OCI-LY1 (cell line): ENCODE data around the gene CHMP1B.
"Not testable (repeated sequence)": the region's sequence is repeated elsewhere in the genome, so short reads cannot be mapped to it uniquely, and the experiment has no call there.

Experiments used
- H2AFZ ChIP-seq: fragments of 200-600 bp; sonication (generic), shearing (Covaris generic); 2 replicates; pipeline ENCODE4 v1.6.0; 2014; ENCODE audit warnings: antibody characterized with exemption, mild to moderate bottlenecking, low read length
- H3F3A ChIP-seq: fragments of 200-600 bp; sonication (generic), shearing (Covaris generic); 2 replicates; pipeline ENCODE4 v1.6.0; 2014; ENCODE audit warnings: mild to moderate bottlenecking, antibody characterized with exemption, low read length, moderate library complexity; ENCODE audit not compliant: insufficient read depth
- H3K27ac ChIP-seq: fragments of 200-600 bp; sonication (generic); 2 replicates; pipeline ENCODE4 v1.5.1; 2014; ENCODE audit warnings: low read length, mixed run types, mild to moderate bottlenecking, low read depth; ENCODE audit not compliant: poor library complexity, severe bottlenecking
- H3K27me3 ChIP-seq: fragments of 200-600 bp; sonication (generic); 2 replicates; pipeline ENCODE4 v1.6.0; 2014; ENCODE audit warnings: antibody characterized with exemption, mild to moderate bottlenecking, low read length, moderate library complexity; ENCODE audit not compliant: insufficient read depth
- H3K36me3 ChIP-seq: fragments of 200-600 bp; sonication (generic); 2 replicates; pipeline ENCODE4 v1.6.1; 2014; ENCODE audit warnings: mild to moderate bottlenecking, antibody characterized with exemption, low read length, moderate library complexity, mixed read lengths; ENCODE audit not compliant: insufficient read depth
- H3K4me1 ChIP-seq: fragments of 200-600 bp; sonication (generic); 2 replicates; pipeline ENCODE4 v1.5.1; 2014; ENCODE audit warnings: mild to moderate bottlenecking, low read length, moderate library complexity; ENCODE audit not compliant: insufficient read depth, severe bottlenecking
- H3K4me2 ChIP-seq: fragments of 200-600 bp; sonication (generic), shearing (Covaris generic); 2 replicates; pipeline ENCODE4 v1.6.1; 2014; ENCODE audit warnings: low read length
- H3K4me3 ChIP-seq: fragments of 200-600 bp; sonication (generic); 2 replicates; pipeline ENCODE4 v1.5.1; 2014; ENCODE audit warnings: low read length, low read depth, mild to moderate bottlenecking, mixed read lengths; ENCODE audit not compliant: poor library complexity, severe bottlenecking
- H3K79me2 ChIP-seq: fragments of 200-600 bp; shearing (Covaris generic); 2 replicates; pipeline ENCODE4 v1.6.1; 2016; ENCODE audit warnings: mixed run types, low read length, mixed read lengths; ENCODE audit not compliant: insufficient read depth
- H3K9ac ChIP-seq: fragments of 200-600 bp; sonication (generic), shearing (Covaris generic); 2 replicates; pipeline ENCODE4 v1.6.1; 2014; ENCODE audit warnings: mild to moderate bottlenecking, low read length, mixed read lengths
- H3K9me2 ChIP-seq: fragments of 200-600 bp; sonication (generic), shearing (Covaris generic); 2 replicates; pipeline ENCODE4 v1.6.1; 2014; ENCODE audit warnings: low read depth, mild to moderate bottlenecking, low read length, mixed read lengths
- H3K9me3 ChIP-seq: fragments of 200-600 bp; shearing (Covaris generic); 2 replicates; pipeline ENCODE4 v1.6.1; 2014; ENCODE audit warnings: low read length, mixed read lengths
- H4K20me1 ChIP-seq: fragments of 200-600 bp; sonication (generic), shearing (Covaris generic); 2 replicates; pipeline ENCODE4 v1.6.0; 2016; ENCODE audit warnings: mild to moderate bottlenecking, low read length; ENCODE audit not compliant: insufficient read depth
- EZH2 ChIP-seq: fragments of 200-600 bp; sonication (generic), shearing (Covaris generic); IDR thresholded peaks from 2 replicates; pipeline ENCODE4 v1.8.0; 2017; ENCODE audit warnings: borderline replicate concordance, mixed run types, mild to moderate bottlenecking, antibody characterized with exemption, low read length, moderate library complexity, mixed read lengths
- TF ChIP-seq, protein P1 (sequence below): fragments of 200-600 bp; sonication (generic), shearing (Covaris generic); IDR thresholded peaks from 2 replicates; pipeline ENCODE4 v1.5.1; 2017; ENCODE audit warnings: mild to moderate bottlenecking, antibody characterized with exemption, low read length, moderate library complexity, mixed read lengths

CHMP1B gene

DNA sequence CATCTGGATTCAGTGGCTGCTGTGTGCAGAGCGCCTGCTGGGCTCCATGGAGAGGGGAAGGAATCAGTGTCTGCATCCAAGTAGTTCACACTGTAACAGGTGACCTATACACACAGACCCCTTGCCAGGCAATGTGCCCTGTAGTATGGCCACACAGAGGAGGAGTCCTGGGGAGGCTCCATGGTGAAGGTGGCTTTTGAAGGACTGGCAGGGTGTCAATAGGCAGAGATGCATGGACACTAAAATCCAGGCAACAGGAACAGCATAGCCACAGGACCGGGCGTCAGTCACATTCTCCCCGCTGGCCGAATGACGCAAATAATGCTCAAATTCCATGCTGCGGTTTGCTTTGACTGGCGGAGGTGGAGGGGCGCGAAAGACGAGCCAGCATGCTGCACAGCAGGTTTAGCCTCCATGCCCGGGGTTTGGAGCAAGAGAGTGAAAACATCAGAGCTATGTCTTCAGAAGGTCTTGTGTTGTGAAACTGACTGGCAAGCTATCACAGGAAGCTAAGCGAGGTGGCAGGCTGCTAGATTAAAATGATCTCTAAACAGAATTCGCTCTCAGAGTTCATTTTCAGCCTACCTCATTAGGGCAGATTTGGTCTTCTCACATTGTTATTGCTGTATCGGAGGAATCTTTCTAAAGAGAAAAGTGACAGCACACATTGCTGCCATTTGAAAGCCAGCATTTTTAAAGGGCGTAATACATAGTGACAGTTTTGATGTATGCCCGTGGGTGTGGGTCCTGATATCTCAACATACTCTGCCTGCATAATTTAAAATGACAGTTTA lies 1.2 kb upstream of the CHMP1B start:
- peaks cover 12% of the 10 kb centered on the region for H3K79me2 ChIP-seq
- TF ChIP-seq, protein P1, sequence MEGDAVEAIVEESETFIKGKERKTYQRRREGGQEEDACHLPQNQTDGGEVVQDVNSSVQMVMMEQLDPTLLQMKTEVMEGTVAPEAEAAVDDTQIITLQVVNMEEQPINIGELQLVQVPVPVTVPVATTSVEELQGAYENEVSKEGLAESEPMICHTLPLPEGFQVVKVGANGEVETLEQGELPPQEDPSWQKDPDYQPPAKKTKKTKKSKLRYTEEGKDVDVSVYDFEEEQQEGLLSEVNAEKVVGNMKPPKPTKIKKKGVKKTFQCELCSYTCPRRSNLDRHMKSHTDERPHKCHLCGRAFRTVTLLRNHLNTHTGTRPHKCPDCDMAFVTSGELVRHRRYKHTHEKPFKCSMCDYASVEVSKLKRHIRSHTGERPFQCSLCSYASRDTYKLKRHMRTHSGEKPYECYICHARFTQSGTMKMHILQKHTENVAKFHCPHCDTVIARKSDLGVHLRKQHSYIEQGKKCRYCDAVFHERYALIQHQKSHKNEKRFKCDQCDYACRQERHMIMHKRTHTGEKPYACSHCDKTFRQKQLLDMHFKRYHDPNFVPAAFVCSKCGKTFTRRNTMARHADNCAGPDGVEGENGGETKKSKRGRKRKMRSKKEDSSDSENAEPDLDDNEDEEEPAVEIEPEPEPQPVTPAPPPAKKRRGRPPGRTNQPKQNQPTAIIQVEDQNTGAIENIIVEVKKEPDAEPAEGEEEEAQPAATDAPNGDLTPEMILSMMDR, result no peak
- no peak for TF ChIP-seq EZH2
- no peaks in the 10 kb centered on the region for H4K20me1 ChIP-seq
- H3K4me2 ChIP-seq, result peak overlapping the region; percentile 76
- no peak overlapping the region for H3K27ac ChIP-seq
- peak overlapping the region; percentile 78 for H3K4me3 ChIP-seq
- no peaks in the 10 kb centered on the region for H3K27me3 ChIP-seq
- H3K9me3 ChIP-seq, result no peaks in the 10 kb centered on the region
- H3K9ac ChIP-seq, result peak overlapping the region; percentile 82
- no peaks in the 10 kb centered on the region for H3F3A ChIP-seq
- H3K36me3 ChIP-seq, result no peaks in the 10 kb centered on the region
- peak overlapping the region; percentile 82 for H2AFZ ChIP-seq
- H3K4me1 ChIP-seq, result peaks cover 30% of the 10 kb centered on the region
- no peaks in the 10 kb centered on the region for H3K9me2 ChIP-seq

DNA sequence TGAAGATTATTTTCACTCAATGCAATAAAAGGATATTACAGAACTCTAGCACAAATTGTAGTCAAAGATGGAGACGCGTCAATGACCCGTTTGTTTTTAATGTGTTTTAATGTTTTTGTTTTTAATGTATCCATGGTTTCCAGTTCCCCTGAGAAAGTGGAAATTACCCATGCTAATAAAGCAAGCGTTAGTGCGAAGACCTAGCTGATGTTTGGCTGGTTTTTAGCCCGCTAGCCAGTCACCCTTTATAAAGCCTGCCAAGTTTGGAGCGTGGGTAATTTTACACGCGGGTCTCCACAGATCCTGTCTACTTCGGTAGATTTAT lies 430 bp upstream of the CHMP1B start:
- Histone ChIP-seq H3K4me2 (peak overlapping the region; percentile 76), H3K27ac (no peak overlapping the region), H3F3A (no peaks in the 10 kb centered on the region), H3K79me2 (peaks cover 12% of the 10 kb centered on the region), H3K9ac (peak overlapping the region; percentile 82), H3K9me3 (no peaks in the 10 kb centered on the region), H3K9me2 (no peaks in the 10 kb centered on the region), H4K20me1 (no peaks in the 10 kb centered on the region), H3K4me1 (peaks cover 30% of the 10 kb centered on the region), H2AFZ (peak overlapping the region; percentile 82), H3K27me3 (no peaks in the 10 kb centered on the region), H3K36me3 (no peaks in the 10 kb centered on the region), H3K4me3 (peak overlapping the region; percentile 78)
- TF ChIP-seq, protein P1, result no peak
- TF ChIP-seq EZH2, result no peak

DNA sequence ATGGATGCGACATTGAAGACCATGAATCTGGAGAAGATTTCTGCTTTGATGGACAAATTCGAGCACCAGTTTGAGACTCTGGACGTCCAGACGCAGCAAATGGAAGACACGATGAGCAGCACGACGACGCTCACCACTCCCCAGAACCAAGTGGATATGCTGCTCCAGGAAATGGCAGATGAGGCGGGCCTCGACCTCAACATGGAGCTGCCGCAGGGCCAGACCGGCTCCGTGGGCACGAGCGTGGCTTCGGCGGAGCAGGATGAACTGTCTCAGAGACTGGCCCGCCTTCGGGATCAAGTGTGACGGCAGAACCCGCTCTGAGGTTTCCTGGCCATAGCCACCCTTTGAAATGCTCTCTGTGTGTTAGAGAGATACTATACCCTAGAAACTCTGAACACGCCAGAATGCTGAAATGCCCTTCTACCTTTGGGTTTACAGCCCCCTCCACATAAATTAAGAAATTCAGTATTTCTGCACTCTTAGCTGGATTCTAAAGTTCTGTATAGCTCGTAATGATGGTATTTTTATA lies 659 bp downstream of the CHMP1B start:
- H3K27me3 ChIP-seq, result no peaks in the 10 kb centered on the region
- no peak overlapping the region for H3K27ac ChIP-seq
- H3K4me2 ChIP-seq, result peak overlapping the region; percentile 76
- no peaks in the 10 kb centered on the region for H3F3A ChIP-seq
- H3K9me2 ChIP-seq, result no peaks in the 10 kb centered on the region
- peaks cover 12% of the 10 kb centered on the region for H3K79me2 ChIP-seq
- no peaks in the 10 kb centered on the region for H3K9me3 ChIP-seq
- H3K4me1 ChIP-seq, result peaks cover 30% of the 10 kb centered on the region
- no peaks in the 10 kb centered on the region for H3K36me3 ChIP-seq
- peak overlapping the region; percentile 82 for H3K9ac ChIP-seq
- no peaks in the 10 kb centered on the region for H4K20me1 ChIP-seq
- no peak overlapping the region for H2AFZ ChIP-seq
- peak overlapping the region; percentile 78 for H3K4me3 ChIP-seq
- no peak for TF ChIP-seq EZH2
- TF ChIP-seq, protein P1, result no peak

DNA sequence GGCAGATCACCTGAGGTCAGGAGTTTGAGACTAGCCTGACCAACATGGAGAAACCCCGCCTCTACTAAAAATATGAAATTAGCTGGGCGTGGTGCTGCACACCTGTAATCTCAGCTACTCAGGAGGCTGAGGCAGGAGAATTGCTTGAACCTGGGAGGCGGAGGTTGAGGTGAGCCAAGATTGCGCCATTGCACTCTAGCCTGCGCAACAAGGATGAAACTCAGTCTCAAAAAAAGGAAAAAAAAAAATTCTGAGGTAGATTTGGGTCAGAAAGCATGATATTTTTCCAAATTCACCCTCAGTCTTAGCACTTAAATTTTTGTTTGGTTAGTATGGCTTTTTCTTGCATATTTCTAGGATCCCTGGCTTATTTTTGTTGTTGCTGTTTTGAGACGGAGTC lies 3.3 kb downstream of the CHMP1B start:
- H3K9me2 ChIP-seq, H3K27ac ChIP-seq, H3K9me3 ChIP-seq, H3K36me3 ChIP-seq, H3F3A ChIP-seq, H4K20me1 ChIP-seq, H2AFZ ChIP-seq, H3K9ac ChIP-seq, H3K27me3 ChIP-seq, H3K4me2 ChIP-seq, H3K4me3 ChIP-seq: not testable (repeated sequence)
- H3K4me1 ChIP-seq, result peaks cover 30% of the 10 kb centered on the region
- H3K79me2 ChIP-seq, result peaks cover 12% of the 10 kb centered on the region
